Neural crest cell (in vitro differentiated cells): Measurements from ENCODE around the gene OLFML1. TPM values are rescaled to one million over a fixed set of nuclear protein-coding genes. Genes with fewer than 3 reads are reported as not detected.

ENCODE experiments used
- DNase-seq: peaks from one replicate; pipeline ENCODE4 v3.0.0; 2021; ENCODE audit warnings: low read depth, mixed read lengths, low spot score
- H3K27ac Mint-ChIP-seq: one replicate; pipeline ENCODE4 v1.8.0; 2021; ENCODE audit warnings: mild to moderate bottlenecking, mixed read lengths; ENCODE audit not compliant: unreplicated experiment
- H3K27me3 Mint-ChIP-seq: 2 replicates; pipeline ENCODE4 v1.8.0; 2021; ENCODE audit warnings: low read depth, mild to moderate bottlenecking, mixed read lengths
- H3K36me3 Mint-ChIP-seq: 2 replicates; pipeline ENCODE4 v1.8.0; 2021; ENCODE audit warnings: low read depth, mild to moderate bottlenecking, mixed read lengths
- H3K4me1 Mint-ChIP-seq: 2 replicates; pipeline ENCODE4 v1.8.0; 2021; ENCODE audit warnings: mixed read lengths
- H3K4me3 Mint-ChIP-seq: one replicate; pipeline ENCODE4 v1.8.0; 2021; ENCODE audit warnings: mild to moderate bottlenecking, mixed read lengths
- H3K9me3 Mint-ChIP-seq: 2 replicates; pipeline ENCODE4 v1.8.0; 2021; ENCODE audit warnings: mixed read lengths
- CTCF ChIP-seq: fragments of 200-600 bp; sonication (generic); conservative IDR thresholded peaks from 2 replicates; pipeline ENCODE4 v1.5.0; 2021; ENCODE audit warnings: antibody characterized with exemption, mild to moderate bottlenecking
- total RNA-seq: library from RNA; stranded (reverse); gene quantifications from 2 replicates; pipeline ENCODE4 v1.2.1, GENCODE V29; 2021

OLFML1 gene
- total RNA-seq, 1 donor from 2014 or later, result 0.84 TPM

- Mint-ChIP-seq H3K4me3 (no peak overlapping the region), H3K36me3 (no peaks in the 10 kb centered on the region), H3K27me3 (peaks cover 3% of the 10 kb centered on the region), H3K4me1 (peaks cover 8% of the 10 kb centered on the region), H3K27ac (no peak overlapping the region), H3K9me3 (peaks cover under 1% of the 10 kb centered on the region)
- TF ChIP-seq CTCF, result no peak
- DNase-seq, result no peak
Measured at GRCh38 chr11:7523416-7524210, 38.3 kb downstream of the OLFML1 start.

GRCh38 chr11:7524462-7525235 lies 39.3 kb downstream of the OLFML1 start:
- Mint-ChIP-seq H3K4me3 (no peak overlapping the region), H3K9me3 (no peaks in the 10 kb centered on the region), H3K36me3 (no peaks in the 10 kb centered on the region), H3K4me1 (peaks cover 8% of the 10 kb centered on the region), H3K27ac (no peak overlapping the region), H3K27me3 (peaks cover 2% of the 10 kb centered on the region)
- no peak for TF ChIP-seq CTCF
- DNase-seq, result no peak

GRCh38 chr11:7525424-7525823 lies 40.1 kb downstream of the OLFML1 start:
- Mint-ChIP-seq H3K4me1 (peaks cover 8% of the 10 kb centered on the region), H3K27ac (no peak overlapping the region), H3K27me3 (peaks cover 2% of the 10 kb centered on the region), H3K4me3 (no peak overlapping the region), H3K36me3 (no peaks in the 10 kb centered on the region), H3K9me3 (no peaks in the 10 kb centered on the region)
- DNase-seq, result no peak
- no peak for TF ChIP-seq CTCF

- Mint-ChIP-seq H3K27ac (no peak overlapping the region), H3K9me3 (no peaks in the 10 kb centered on the region), H3K36me3 (no peaks in the 10 kb centered on the region), H3K4me1 (peaks cover 8% of the 10 kb centered on the region), H3K4me3 (no peak overlapping the region), H3K27me3 (peaks cover 2% of the 10 kb centered on the region)
- no peak for TF ChIP-seq CTCF
- DNase-seq, result no peak
Measured at GRCh38 chr11:7527029-7527428, 41.7 kb downstream of the OLFML1 start.

- H3K4me1 Mint-ChIP-seq, result peaks cover 8% of the 10 kb centered on the region
- no peaks in the 10 kb centered on the region for H3K9me3 Mint-ChIP-seq
- TF ChIP-seq CTCF, result no peak
- H3K36me3 Mint-ChIP-seq, result no peaks in the 10 kb centered on the region
- no peak for DNase-seq
- no peak overlapping the region for H3K27ac Mint-ChIP-seq
- H3K27me3 Mint-ChIP-seq, result peaks cover 2% of the 10 kb centered on the region
- H3K4me3 Mint-ChIP-seq, result no peak overlapping the region
Measured at GRCh38 chr11:7528514-7529049, 43.3 kb downstream of the OLFML1 start.
